ENCODE measurements around the gene CFAP210. TPM values are rescaled to one million over a fixed set of nuclear protein-coding genes. Genes with fewer than 3 reads are reported as not detected.

The CFAP210 gene
- total and polyA plus RNA-seq, 9 of the 15 experiments (the other 6 are each of a cell fraction or from before 2014, with no cell fraction given) = 0.75 to 3.6 (median 1.3) TPM

- in situ Hi-C loops (cut with MboI) (no loop called here), intact Hi-C loops (cut with micrococcal nuclease) (no loop called here)
- Histone ChIP-seq H3K9me3 (replicated peaks; ENCODE audit: control insufficient read depth, insufficient read depth, low read depth, low read length) (no peaks in the 10 kb centered on the region), H3K9ac (ENCODE audit: insufficient read depth in 1 of 2, low read depth in 2 of 2, low read length in 2 of 2) (no peak overlapping the region), H4K20me1 (replicated peaks; ENCODE audit: control insufficient read depth, insufficient read depth, low read length) (no peaks in the 10 kb centered on the region), H3K79me2 (ENCODE audit: control insufficient read depth, insufficient read depth, low read length) (no peaks in the 10 kb centered on the region), H3K27me3 (ENCODE audit: control insufficient read depth in 2 of 2, insufficient read depth in 2 of 2, low read length in 2 of 2) (no peaks in the 10 kb centered on the region), H3K27ac (ENCODE audit: extremely low read depth, low read depth, low read length) (no peak overlapping the region), H3K9me1 (ENCODE audit: control insufficient read depth, insufficient read depth, low read length) (no peaks in the 10 kb centered on the region), H3K4me2 (ENCODE audit: insufficient read depth, low read length) (no peak overlapping the region), H3K4me3 (no peak overlapping the region), H3K4me1 (replicated peaks in 1 of 2; ENCODE audit: control insufficient read depth in 2 of 2, insufficient read depth in 2 of 2, low read length in 2 of 2) (peaks cover 12 to 21% of the 10 kb centered on the region in 2 experiments), H3K36me3 (ENCODE audit: control insufficient read depth, insufficient read depth, low read length) (no peaks in the 10 kb centered on the region), H2AFZ (ENCODE audit: low read depth, low read length) (no peak overlapping the region)
- ATAC-seq (no peak), FAIRE-seq (no peak), DNase-seq (ENCODE audit: extremely low read depth in 1 of 4, low spot score in 3 of 4) (no peak)
- WGBS (ENCODE audit: insufficient coverage, low coverage, missing lambda C conversion rate) = 53% methylated on average over 3 of the region's 3 CpGs
- TF ChIP-seq MYBL2 (IDR thresholded peaks at IDR 0.05; ENCODE audit: low read depth) (no peak), MYBL2 (CRISPR knock-in tag; IDR thresholded peaks at IDR 0.05; ENCODE audit: borderline replicate concordance) (no peak), TAF7 (tag; IDR thresholded peaks at IDR 0.05) (no peak), FOXP1 (CRISPR knock-in tag; IDR thresholded peaks at IDR 0.05) (no peak), FOXA3 (CRISPR knock-in tag; conservative IDR thresholded peaks at IDR 0.05 in 1 of 2, IDR thresholded peaks at IDR 0.05 in 1 of 2) (no peak), KAT8 (IDR thresholded peaks at IDR 0.05; ENCODE audit: low read depth) (no peak), CCNT2 (IDR thresholded peaks at IDR 0.05; ENCODE audit: borderline replicate concordance, extremely low read depth, insufficient read length, low read depth, low read length) (no peak)
- ChIA-PET CTCF (ENCODE audit: low intra/inter-chr PET ratio) (no interaction called here), POLR2A (no interaction called here)
- no TSS peak for BruUV-seq (replicated peaks)
Measured at GRCh38 chr2:169721016-169721415, 26.8 kb upstream of the CFAP210 start.
